T-helper 9 cell (primary cell): ENCODE data around the gene PPP1R13B.
"Not testable (repeated sequence)": the region's sequence is repeated elsewhere in the genome, so short reads cannot be mapped to it uniquely, and the experiment has no call there.

ENCODE experiments used
- DNase-seq: peaks from one replicate; pipeline ENCODE4 v3.0.0-alpha.2; 2020

Gene PPP1R13B

GRCh38 chr14:103828315-103828967 lies 18.9 kb downstream of the PPP1R13B start:
- DNase-seq, result no peak

DNA sequence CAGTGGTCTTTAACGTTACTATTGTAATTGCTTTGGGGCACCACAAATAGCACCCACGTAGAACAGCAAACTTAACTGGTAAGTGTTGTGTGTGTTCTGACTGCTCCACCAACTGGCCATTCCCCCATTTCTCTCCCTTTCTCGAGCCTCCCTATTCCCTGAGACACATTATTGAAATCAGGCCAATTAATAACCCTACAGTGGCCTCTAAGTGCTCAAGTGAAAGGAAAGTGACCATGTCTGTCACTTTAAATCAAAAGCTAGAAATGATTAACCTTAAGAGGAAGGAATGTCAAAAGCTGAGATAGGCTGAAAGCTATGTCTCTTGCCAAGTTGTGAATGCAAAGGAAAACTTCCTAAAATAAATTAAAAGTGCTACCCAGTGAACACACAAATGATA lies 22.3 kb downstream of the PPP1R13B start:
- no peak for DNase-seq

DNA sequence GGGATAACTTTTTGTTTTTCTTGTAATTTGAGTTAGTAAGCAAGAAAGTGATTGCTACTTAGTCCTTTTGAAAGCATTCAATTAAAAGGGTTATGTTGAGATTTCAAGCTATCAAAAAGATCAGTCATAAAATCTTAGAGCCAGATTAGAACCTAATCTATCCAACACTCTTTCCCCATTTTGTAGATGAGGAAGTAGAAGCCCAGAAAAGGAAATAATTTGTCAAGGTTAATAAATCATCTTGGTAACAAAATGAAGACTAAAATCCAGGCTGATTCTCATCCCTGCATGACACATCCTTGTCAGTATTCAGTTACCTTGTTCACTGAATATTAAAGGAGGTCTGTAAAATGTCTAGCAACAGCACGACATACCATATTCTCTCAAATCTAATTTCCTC lies 26.5 kb downstream of the PPP1R13B start:
- DNase-seq, result no peak

DNA sequence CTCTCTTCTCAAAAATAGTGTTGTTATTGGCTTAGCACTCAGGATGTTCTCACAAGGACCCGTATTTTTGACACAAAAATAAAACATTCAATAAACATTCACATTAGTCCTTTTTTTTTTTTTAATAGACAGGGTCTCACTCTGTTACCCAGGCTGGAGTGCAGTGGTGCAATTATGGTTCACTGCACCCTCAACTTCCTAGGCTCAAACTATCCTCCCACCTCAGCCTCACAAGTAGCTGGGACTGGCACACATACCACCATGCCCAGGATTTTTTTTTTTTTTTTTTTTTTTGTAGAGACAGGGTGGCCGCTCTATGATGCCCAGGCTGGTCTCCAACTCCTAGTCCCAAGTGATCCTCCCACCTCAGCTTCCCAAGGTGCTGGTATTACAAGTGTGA lies 27.0 kb downstream of the PPP1R13B start:
- DNase-seq, result no peak

DNA sequence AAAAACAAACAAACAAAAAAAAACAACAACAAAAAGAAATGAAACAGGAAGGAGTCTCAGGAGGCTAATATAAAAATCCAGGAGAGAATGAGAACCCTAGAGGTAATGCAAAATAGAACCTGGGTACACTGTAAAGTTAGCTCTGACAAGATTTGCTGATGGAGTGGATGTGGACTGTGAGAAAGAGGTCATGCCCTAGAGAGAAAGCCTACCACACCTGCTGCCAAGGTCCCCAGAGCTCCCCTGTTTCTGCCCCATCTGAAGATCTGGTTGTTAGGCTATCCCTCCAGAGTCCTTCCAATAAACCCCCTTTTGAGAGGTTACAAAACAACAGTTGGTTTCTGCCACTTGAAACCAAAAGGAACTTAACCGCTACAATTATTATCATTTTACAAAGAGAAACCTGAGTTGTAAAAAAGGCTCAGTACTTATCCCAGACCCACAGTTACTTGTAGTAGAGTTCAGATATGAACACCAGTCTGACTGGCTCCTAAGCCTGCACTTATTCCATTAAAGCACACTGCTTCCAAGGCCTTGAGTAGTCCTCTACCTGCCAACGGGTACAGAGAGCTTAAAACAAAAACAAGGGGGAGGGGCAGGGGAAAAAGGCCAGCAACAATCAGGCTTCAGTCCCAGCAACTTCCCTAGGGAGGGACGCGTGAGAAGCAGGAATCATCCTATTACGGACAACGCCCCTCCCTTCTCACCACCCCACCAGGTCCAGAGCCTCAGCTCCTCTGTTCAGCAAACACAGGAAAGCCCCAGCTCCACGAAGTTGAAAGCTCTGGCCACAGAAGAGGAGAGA lies 27.7 kb downstream of the PPP1R13B start:
- no peak for DNase-seq

DNA sequence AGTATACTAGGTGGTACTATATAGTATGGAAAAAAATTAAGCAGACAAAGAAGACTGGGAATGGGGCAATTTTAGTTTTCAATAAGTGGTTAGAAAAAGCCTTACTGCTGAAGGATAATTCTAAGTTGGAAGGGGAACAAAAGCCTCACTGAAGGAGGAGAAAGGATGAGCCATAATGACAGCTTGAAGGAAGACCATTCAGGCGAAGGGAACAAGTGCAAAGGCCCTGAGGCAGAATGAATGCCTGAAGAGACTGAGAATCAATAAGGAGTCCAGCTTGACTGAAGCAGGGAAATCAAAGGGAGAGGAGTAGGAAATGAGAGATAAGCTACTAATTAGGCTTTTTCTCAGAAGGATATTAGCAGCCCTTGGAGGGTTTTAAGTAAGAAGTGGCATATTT lies 28.5 kb downstream of the PPP1R13B start:
- DNase-seq, result no peak

GRCh38 chr14:103818422-103818821 lies 29.0 kb downstream of the PPP1R13B start:
- no peak for DNase-seq

DNA sequence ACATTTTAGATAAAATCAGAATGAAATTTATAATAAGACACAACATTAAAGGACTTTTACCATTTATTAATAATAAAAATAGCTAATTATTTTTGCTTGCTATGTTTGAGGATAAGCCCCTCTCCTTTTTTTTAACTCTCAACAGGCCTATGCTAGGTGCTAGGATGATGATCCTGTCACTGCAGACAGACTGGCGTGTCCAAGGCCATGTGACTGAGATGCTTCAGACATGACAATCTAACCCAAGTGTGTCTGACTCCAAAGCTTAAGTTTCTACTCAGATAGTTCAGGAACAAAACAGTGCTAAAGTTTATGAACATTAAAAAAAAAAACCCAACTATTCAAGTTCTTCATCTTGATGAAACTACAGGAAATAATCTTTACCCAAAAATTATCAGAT lies 29.8 kb downstream of the PPP1R13B start:
- DNase-seq, result no peak

- DNase-seq, result no peak
These were observed 30.4 kb downstream of the PPP1R13B start for GRCh38 chr14:103816991-103817390.

DNA sequence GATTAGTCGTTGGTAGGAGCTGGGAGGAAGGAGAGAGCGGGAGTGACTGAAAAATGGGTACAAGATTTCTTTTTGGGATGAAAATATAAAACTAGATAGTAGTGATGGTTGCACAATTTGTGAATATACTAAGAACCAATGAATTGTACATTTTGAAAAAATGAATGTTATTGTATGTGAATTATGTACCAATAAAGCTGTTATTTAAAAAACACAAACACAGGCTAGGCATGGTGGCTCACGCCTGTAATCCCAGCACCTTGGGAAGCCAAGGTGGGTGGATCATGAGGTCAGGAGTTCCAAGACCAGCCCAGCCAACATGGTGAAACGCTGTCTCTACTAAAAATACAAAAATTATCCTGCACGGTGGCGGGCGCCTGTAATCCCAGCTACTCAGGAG lies 32.1 kb downstream of the PPP1R13B start:
- no peak for DNase-seq

GRCh38 chr14:103811189-103811588 lies 36.2 kb downstream of the PPP1R13B start:
- DNase-seq, result no peak

DNA sequence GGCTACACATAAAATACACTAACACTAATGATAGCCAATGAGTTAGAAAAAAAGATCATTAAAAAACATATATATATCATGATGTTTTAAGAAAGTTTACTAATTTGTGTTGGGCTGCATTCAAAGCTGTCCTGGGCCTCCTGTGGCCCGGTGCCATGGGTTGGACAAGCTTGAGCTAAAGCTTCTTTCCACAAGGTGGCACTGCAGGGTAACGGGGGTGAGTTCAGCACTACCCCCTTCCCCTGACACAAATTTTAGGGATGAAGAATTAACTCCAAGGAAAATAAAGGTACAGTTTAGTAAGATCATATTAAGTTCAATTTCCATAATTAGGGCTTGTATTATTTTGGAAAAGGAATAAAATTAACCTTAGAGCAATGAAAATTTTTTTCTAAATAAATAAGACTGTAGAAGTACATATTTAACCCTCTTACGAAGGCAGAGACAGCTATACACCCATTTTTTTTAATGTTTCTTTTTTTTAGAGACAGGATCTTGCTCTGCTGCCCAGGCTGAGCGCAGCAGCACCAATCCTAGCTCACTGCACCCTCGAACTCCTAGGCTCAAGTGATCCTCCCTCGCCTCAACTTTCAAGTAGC lies 38.9 kb downstream of the PPP1R13B start:
- DNase-seq, result peak; percentile 56

GRCh38 chr14:103806805-103807204 lies 40.6 kb downstream of the PPP1R13B start:
- DNase-seq, result no peak

DNA sequence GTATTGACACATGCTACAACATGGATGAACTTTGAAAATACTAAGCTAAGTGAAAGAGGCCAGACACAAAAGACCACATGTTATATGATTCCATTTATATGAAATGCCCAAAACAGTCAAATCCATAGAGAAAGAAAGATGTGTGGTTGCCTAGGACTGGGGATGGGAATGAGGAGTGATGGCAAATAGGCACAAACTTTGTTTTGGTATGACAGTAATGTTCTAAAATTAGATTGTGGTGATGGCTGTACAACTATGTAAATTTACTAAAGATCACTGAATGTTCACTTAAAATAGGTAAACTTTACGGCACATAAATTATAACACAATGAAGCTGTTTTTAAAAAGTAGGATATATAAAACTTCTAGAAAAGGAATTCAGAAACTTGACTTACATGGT lies 41.7 kb downstream of the PPP1R13B start:
- no peak for DNase-seq

GRCh38 chr14:103803661-103804060 lies 43.7 kb downstream of the PPP1R13B start:
- no peak for DNase-seq

DNA sequence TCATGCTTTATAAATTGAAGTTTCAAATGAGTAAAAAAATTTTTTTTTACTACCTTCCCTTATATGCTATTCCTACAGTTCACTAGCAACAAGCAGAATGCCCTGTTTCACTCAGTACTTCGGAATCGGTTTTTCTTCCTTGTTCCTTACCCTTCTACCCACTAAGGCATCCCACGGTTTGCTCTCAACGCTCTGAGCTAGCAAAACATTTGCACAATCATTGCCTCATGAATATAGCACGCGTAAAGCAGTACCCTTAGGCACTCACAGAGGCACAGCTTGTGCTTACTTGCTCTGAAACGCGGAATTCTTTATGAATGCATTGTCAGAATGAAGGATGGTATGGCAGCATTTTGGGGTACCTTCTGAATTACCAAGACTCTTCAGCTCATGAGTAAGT lies 45.0 kb downstream of the PPP1R13B start:
- DNase-seq, result no peak

- no peak for DNase-seq
These were observed 45.9 kb downstream of the PPP1R13B start for GRCh38 chr14:103801459-103801858.

GRCh38 chr14:103793192-103793591 lies 54.2 kb downstream of the PPP1R13B start:
- not testable (repeated sequence) for DNase-seq

DNA sequence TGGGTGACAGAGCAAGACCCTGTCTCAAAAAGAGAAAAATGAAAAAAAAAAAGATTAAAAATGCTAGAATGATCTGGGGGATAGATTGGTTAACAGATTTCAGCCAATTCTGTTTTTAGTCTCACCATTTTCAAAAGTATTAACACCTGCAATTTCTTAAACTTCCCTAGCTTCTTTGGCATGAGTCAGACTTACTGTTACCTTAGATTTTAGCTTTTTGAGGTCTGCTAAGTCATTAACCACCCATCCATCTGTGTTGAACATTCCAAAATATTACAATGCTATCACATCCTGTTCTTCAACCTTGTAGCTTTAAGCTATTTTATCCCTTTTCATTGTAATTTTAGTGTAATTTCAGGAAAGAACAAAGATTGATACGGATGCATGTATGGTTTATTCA lies 59.3 kb downstream of the PPP1R13B start:
- no peak for DNase-seq

- DNase-seq, result no peak
These were observed 65.0 kb downstream of the PPP1R13B start for GRCh38 chr14:103782376-103782775.

GRCh38 chr14:103776319-103776718 lies 71.1 kb downstream of the PPP1R13B start:
- not testable (repeated sequence) for DNase-seq

DNA sequence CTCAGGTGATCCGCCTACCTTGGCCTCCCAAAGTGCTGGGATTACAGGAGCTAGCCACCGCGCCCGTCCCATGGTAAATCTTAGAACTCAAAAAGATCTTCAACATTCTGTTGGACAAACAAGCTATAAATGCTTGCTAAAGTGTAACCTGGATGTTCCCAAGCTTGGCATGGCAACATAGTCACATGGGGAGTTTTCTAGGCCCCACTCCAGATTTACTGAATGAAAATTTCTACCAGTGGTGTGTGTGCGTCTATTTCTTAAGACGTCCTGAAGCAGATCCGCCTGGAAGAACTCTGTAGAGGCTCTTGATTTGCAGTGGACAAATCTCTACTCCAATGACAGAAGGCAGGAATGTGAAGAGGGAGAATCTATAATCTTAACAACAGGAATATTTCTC lies 71.9 kb downstream of the PPP1R13B start:
- no peak for DNase-seq

DNA sequence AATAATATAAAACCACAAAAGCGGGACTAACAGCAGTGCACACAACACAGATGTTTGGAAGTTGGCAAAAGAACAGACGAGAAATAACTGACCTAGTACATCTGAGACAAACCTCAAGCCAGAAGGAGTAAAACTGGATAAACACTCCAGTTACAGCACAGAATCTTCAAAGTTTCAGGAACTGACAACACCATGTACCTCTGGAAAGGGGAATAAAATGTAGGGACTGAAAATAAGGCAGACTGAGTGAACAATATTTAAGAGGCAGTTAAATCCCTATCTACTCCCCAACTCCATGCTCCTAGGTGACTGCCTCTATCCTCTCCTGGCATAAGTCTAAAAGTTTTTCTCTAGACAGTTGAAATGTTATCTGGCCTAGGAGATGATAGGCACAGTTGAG lies 73.9 kb downstream of the PPP1R13B start:
- DNase-seq, result no peak

DNA sequence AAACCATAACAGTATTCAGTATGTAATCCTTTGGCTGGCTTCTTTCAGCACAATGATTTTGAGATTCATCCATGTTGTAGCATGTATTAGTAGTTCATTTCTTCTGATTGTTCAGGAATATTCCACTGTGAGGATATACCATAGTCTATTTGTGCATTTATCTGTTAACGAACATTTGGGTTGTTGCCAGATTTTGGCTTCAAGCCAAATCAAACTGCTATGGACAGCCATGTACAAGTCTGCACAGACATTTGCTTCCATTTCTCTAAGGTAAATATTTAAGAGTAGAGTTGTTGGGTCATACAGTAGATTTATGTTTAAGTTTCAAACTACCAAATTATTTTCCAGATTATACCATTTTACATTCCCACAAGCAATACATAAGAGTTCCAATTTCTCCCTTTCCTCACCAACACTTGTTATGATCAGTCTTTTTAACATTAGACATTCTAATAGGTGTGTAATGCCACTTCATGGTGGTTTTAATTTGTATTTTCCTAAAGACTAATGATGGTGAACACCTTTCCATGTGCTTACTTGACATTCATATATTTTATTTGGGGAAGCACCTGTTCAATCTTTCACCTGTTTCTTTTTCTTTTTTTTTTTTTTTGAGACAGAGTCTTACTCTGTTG lies 75.2 kb downstream of the PPP1R13B start:
- no peak for DNase-seq
